ENCODE results near the gene TRMT6.

- no peak for TF ChIP-seq EP300 (IDR thresholded peaks at IDR 0.05; ENCODE audit: borderline replicate concordance)
- TF ChIP-seq TAF1 (IDR thresholded peaks at IDR 0.05; ENCODE audit: low read depth) = no peak
- no peak for TF ChIP-seq NFIC (IDR thresholded peaks at IDR 0.05)
These were observed 29.5 kb upstream of the TRMT6 start for GRCh38 chr20:5979801-5980200.
